WTC11 (cell line): ENCODE data around the gene RBM44. TPM values are rescaled to one million over a fixed set of nuclear protein-coding genes. Genes with fewer than 3 reads are reported as not detected.

ENCODE experiments used
- ATAC-seq: fragments of 200-7000 bp; cut with Tn5 transposase; 2 replicates; pipeline ENCODE4 v1.10.0; 2021; ENCODE audit warnings: mild to moderate bottlenecking, moderate library complexity
- CTCF ChIA-PET: fragments of 300-600 bp; sonication (Branson Sonifier 250); formaldehyde crosslinking; loops from one replicate; lab custom pipeline; 2021; ENCODE audit warnings: antibody characterized with exemption; lab: Charles Lee
- POLR2A ChIA-PET: fragments of 350-600 bp; sonication (Branson Sonifier 250); formaldehyde crosslinking; loops from one replicate; lab custom pipeline; 2021; ENCODE audit warnings: antibody characterized with exemption; lab: Charles Lee
- DNase-seq: peaks from one replicate; pipeline ENCODE4 v3.0.0; 2021; ENCODE audit warnings: low spot score
- H3K27ac Mint-ChIP-seq: 2 replicates; pipeline ENCODE4 v1.8.0; 2021; ENCODE audit warnings: mixed read lengths
- H3K27me3 Mint-ChIP-seq: 2 replicates; pipeline ENCODE4 v1.8.0; 2021; ENCODE audit warnings: low read depth, mild to moderate bottlenecking, moderate library complexity, mixed read lengths
- H3K36me3 Mint-ChIP-seq: 2 replicates; pipeline ENCODE4 v1.8.0; 2021; ENCODE audit warnings: mixed read lengths
- H3K4me1 Mint-ChIP-seq: 2 replicates; pipeline ENCODE4 v1.8.0; 2022; ENCODE audit warnings: mixed read lengths
- H3K4me3 Mint-ChIP-seq: 2 replicates; pipeline ENCODE4 v1.8.0; 2021; ENCODE audit warnings: mild to moderate bottlenecking, moderate library complexity, mixed read lengths
- H3K9me3 Mint-ChIP-seq: 2 replicates; pipeline ENCODE4 v1.8.0; 2021; ENCODE audit warnings: mixed read lengths
- CREB1 ChIP-seq: sonication (generic); formaldehyde crosslinking; IDR thresholded peaks from 2 replicates; pipeline ENCODE4 v1.8.0; 2023; ENCODE audit warnings: mild to moderate bottlenecking, missing genetic modification reagents
- ESRRA ChIP-seq: sonication (generic); formaldehyde crosslinking; IDR thresholded peaks from 2 replicates; pipeline ENCODE4 v1.8.1; 2022; ENCODE audit warnings: mild to moderate bottlenecking, missing genetic modification reagents, borderline replicate concordance
- ETV6 ChIP-seq: sonication (generic); formaldehyde crosslinking; IDR thresholded peaks from 2 replicates; pipeline ENCODE4 v1.8.1; 2022; ENCODE audit warnings: mild to moderate bottlenecking, missing genetic modification reagents
- FOXK1 ChIP-seq: sonication (generic); formaldehyde crosslinking; IDR thresholded peaks from 2 replicates; pipeline ENCODE4 v1.8.0; 2022; ENCODE audit warnings: mild to moderate bottlenecking, moderate library complexity, missing genetic modification reagents
- KAT7 ChIP-seq: sonication (generic); formaldehyde crosslinking; IDR thresholded peaks from 2 replicates; pipeline ENCODE4 v1.8.1; 2023; ENCODE audit warnings: missing genetic modification reagents, mild to moderate bottlenecking, borderline replicate concordance
- NFYB ChIP-seq: sonication (generic); formaldehyde crosslinking; conservative IDR thresholded peaks from 2 replicates; pipeline ENCODE4 v1.8.0; 2022; ENCODE audit warnings: low read depth, missing genetic modification reagents
- NR3C1 ChIP-seq: sonication (generic); formaldehyde crosslinking; conservative IDR thresholded peaks from 2 replicates; pipeline ENCODE4 v1.8.1; 2023; ENCODE audit warnings: low read depth, mild to moderate bottlenecking, missing genetic modification reagents
- OVOL2 ChIP-seq: fragments of 250-450 bp; sonication (Bioruptor Pico); IDR thresholded peaks from 2 replicates; pipeline ENCODE4 v1.9.0; 2021; ENCODE audit warnings: mild to moderate bottlenecking, borderline replicate concordance
- PRRX2 ChIP-seq: fragments of 250-450 bp; sonication (Bioruptor Pico); IDR thresholded peaks from 2 replicates; pipeline ENCODE4 v1.8.0; 2021; ENCODE audit warnings: mild to moderate bottlenecking
- RORB ChIP-seq: fragments of 250-450 bp; sonication (Bioruptor Pico); IDR thresholded peaks from 2 replicates; pipeline ENCODE4 v1.9.0; 2021; ENCODE audit warnings: mild to moderate bottlenecking
- TP53 ChIP-seq: sonication (generic); formaldehyde crosslinking; IDR thresholded peaks from 2 replicates; pipeline ENCODE4 v1.8.1; 2023; ENCODE audit warnings: mild to moderate bottlenecking, missing genetic modification reagents
- ZBTB21 ChIP-seq: sonication (generic); formaldehyde crosslinking; IDR thresholded peaks from 2 replicates; pipeline ENCODE4 v1.8.1; 2023; ENCODE audit warnings: mild to moderate bottlenecking, missing genetic modification reagents, borderline replicate concordance
- ZNF263 ChIP-seq: sonication (generic); formaldehyde crosslinking; IDR thresholded peaks from 2 replicates; pipeline ENCODE4 v1.8.1; 2022; ENCODE audit warnings: low read depth, mild to moderate bottlenecking, moderate library complexity, missing genetic modification reagents
- ZNF396 ChIP-seq: fragments of 250-450 bp; sonication (Bioruptor Pico); IDR thresholded peaks from 2 replicates; pipeline ENCODE4 v1.8.0; 2021; ENCODE audit warnings: mild to moderate bottlenecking, moderate library complexity, borderline replicate concordance
- total RNA-seq: library from RNA; stranded (reverse); gene quantifications from 3 replicates; pipeline ENCODE4 v1.2.3, GENCODE V29; 2021
- TF ChIP-seq, protein P1 (sequence below): sonication (generic); formaldehyde crosslinking; IDR thresholded peaks from 2 replicates; pipeline ENCODE4 v1.8.1; 2023; ENCODE audit warnings: mild to moderate bottlenecking, moderate library complexity, missing genetic modification reagents
- TF ChIP-seq, protein P2 (sequence below): sonication (generic); formaldehyde crosslinking; conservative IDR thresholded peaks from 2 replicates; pipeline ENCODE4 v1.8.1; 2022; ENCODE audit warnings: mild to moderate bottlenecking, missing genetic modification reagents
- TF ChIP-seq, protein P3 (sequence below): fragments of 250-450 bp; sonication (Bioruptor Pico); IDR thresholded peaks from 2 replicates; pipeline ENCODE4 v1.9.0; 2021; ENCODE audit warnings: moderate library complexity, mild to moderate bottlenecking, inconsistent platforms, borderline replicate concordance
- TF ChIP-seq, protein P4 (sequence below): fragments of 250-450 bp; sonication (Bioruptor Pico); IDR thresholded peaks from 2 replicates; pipeline ENCODE4 v2.1.2; 2022; ENCODE audit warnings: mild to moderate bottlenecking, moderate library complexity
- TF ChIP-seq, protein P5 (sequence below): sonication (generic); formaldehyde crosslinking; IDR thresholded peaks from 2 replicates; pipeline ENCODE4 v1.8.1; 2022; ENCODE audit warnings: low read depth, missing genetic modification reagents, borderline replicate concordance
- TF ChIP-seq, protein P6 (sequence below): sonication (generic); formaldehyde crosslinking; IDR thresholded peaks from 2 replicates; pipeline ENCODE4 v1.8.0; 2023; ENCODE audit warnings: missing genetic modification reagents, mild to moderate bottlenecking, borderline replicate concordance

Gene RBM44
- total RNA-seq, 1 experiment from 2014 or later: 1.3 TPM

DNA sequence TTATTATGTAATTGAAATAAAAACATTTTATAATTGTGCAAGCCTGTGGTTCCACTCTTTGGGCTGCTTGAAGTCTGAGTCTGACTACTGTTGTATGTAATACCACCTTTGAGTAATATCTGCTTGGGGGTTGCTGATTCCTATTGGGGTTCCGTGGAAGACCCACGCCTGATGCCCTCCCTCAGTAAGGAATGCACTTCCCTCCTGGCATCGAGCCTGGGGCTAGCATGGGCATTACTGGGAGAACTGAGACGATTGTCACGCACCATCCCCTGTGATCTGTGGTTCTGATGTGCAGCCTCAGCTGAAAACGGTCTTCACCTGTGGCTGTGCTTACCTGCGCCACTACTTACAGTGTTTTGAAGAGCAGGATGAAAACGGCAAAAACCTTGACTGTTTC, 32.7 kb upstream of the RBM44 start (continued):
- no peak for TF ChIP-seq OVOL2 (CRISPR knock-in tag)
- TF ChIP-seq, all 79 proteins: peak for 0

DNA sequence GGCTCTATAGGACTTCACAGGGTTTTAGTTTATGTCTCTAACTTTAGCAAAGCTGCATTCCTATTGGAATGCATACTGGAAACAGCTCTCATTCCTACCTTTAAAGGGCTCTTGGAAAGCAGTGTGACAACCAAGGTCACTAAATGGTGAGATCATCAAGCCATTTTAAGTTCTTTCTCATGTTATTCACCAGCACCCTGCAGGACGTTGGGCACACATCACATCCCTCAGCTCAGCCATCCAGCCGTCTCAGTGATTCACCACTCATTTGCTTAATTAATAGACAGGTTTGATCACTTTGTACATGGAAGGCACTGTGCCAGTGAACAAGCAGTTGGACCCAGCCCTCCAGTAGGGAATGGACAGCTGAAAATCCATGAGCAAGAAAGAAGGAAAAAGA, 32.2 kb upstream of the RBM44 start:
- ChIA-PET POLR2A (no interaction called here), CTCF (no interaction called here)
- no peak overlapping the region for H3K27ac Mint-ChIP-seq
- no peaks in the 10 kb centered on the region for H3K9me3 Mint-ChIP-seq
- TF ChIP-seq, protein P1, sequence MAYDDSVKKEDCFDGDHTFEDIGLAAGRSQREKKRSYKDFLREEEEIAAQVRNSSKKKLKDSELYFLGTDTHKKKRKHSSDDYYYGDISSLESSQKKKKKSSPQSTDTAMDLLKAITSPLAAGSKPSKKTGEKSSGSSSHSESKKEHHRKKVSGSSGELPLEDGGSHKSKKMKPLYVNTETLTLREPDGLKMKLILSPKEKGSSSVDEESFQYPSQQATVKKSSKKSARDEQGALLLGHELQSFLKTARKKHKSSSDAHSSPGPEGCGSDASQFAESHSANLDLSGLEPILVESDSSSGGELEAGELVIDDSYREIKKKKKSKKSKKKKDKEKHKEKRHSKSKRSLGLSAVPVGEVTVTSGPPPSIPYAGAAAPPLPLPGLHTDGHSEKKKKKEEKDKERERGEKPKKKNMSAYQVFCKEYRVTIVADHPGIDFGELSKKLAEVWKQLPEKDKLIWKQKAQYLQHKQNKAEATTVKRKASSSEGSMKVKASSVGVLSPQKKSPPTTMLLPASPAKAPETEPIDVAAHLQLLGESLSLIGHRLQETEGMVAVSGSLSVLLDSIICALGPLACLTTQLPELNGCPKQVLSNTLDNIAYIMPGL (CRISPR knock-in tag): no peak
- no peaks in the 10 kb centered on the region for H3K4me1 Mint-ChIP-seq
- ATAC-seq (peak; percentile 34; the same call in 1 of the 2 replicates), DNase-seq (no peak)
- no peaks in the 10 kb centered on the region for H3K27me3 Mint-ChIP-seq
- H3K36me3 Mint-ChIP-seq: peaks cover 30% of the 10 kb centered on the region
- no peak overlapping the region for H3K4me3 Mint-ChIP-seq

DNA sequence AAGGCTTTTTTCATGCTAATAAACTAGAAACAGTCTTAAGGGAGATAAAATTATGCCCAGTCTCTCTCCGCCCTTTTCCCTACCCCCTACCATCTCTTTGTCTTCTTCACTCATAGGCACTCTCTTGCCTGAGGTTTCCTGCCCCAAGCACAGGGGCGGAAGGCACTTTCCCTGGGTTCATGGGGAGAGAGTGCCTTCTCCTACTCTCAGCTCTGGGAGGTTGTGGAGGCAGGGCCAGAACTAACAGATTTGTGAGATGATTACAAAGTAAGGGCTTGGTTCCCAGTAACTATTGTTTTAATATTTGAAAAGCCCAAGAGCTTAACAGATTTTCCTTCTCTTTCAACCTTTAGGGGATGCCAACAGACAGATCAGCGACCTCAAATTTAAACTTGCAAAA, 26.1 kb upstream of the RBM44 start:
- Mint-ChIP-seq H3K27me3 (no peaks in the 10 kb centered on the region), H3K4me1 (peaks cover 6% of the 10 kb centered on the region; the same call in 1 of the 2 replicates), H3K27ac (peak overlapping the region; percentile 48), H3K36me3 (peaks cover 23% of the 10 kb centered on the region), H3K9me3 (peaks cover 6% of the 10 kb centered on the region), H3K4me3 (no peak overlapping the region)
- no peak for ATAC-seq
- CTCF ChIA-PET: interaction anchor here (1.5 kb wide), 1 partner anchor 201 kb away, joined by 3 read pairs; no protein-coding TSS in a partner anchor
- no peak for DNase-seq
- TF ChIP-seq, protein P2, sequence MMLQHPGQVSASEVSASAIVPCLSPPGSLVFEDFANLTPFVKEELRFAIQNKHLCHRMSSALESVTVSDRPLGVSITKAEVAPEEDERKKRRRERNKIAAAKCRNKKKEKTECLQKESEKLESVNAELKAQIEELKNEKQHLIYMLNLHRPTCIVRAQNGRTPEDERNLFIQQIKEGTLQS (CRISPR knock-in tag): no peak
- no peak for TF ChIP-seq NR3C1 (CRISPR knock-in tag)
- TF ChIP-seq ZNF263 (CRISPR knock-in tag): no peak
- TF ChIP-seq RORB: no peak
- TF ChIP-seq FOXK1: no peak
- TF ChIP-seq, protein P3, sequence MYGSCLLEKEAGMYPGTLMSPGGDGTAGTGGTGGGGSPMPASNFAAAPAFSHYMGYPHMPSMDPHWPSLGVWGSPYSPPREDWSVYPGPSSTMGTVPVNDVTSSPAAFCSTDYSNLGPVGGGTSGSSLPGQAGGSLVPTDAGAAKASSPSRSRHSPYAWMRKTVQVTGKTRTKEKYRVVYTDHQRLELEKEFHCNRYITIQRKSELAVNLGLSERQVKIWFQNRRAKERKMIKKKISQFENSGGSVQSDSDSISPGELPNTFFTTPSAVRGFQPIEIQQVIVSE: no peak
- TF ChIP-seq ZBTB21 (CRISPR knock-in tag): no peak
- TF ChIP-seq ETV6 (CRISPR knock-in tag): no peak
- TF ChIP-seq, protein P4, sequence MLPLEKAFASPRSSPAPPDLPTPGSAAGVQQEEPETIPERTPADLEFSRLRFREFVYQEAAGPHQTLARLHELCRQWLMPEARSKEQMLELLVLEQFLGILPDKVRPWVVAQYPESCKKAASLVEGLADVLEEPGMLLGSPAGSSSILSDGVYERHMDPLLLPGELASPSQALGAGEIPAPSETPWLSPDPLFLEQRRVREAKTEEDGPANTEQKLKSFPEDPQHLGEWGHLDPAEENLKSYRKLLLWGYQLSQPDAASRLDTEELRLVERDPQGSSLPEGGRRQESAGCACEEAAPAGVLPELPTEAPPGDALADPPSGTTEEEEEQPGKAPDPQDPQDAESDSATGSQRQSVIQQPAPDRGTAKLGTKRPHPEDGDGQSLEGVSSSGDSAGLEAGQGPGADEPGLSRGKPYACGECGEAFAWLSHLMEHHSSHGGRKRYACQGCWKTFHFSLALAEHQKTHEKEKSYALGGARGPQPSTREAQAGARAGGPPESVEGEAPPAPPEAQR (CRISPR knock-in tag): no peak
- no peak for TF ChIP-seq ZNF396 (CRISPR knock-in tag)
- POLR2A ChIA-PET: interaction anchor here (0.6 kb wide), 1 partner anchor 17 kb away, joined by 4 read pairs; no protein-coding TSS in a partner anchor

DNA sequence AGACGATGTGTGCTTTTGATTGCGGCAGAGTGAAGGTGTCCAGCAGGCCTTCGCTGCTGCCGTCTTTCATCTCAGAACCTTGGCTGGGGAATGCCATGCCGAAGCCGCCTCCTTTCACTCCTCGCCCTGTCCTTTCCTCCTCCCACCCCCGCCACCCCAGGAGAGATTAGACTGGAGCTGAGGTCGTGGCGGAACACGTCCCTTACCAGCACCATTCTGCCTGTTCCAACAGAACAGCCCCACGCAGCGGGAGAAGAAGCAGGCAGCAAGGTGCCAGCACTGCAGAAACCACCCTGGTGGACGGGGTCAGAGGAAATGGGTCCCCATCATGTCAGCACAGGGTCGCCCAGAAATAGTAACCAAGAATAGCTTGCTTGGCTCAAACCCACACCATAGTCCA, 24.8 kb upstream of the RBM44 start:
- Mint-ChIP-seq H3K27me3 (no peaks in the 10 kb centered on the region), H3K9me3 (peaks cover 10% of the 10 kb centered on the region), H3K36me3 (peaks cover 36% of the 10 kb centered on the region), H3K4me1 (peaks cover 6% of the 10 kb centered on the region; the same call in 1 of the 2 replicates), H3K27ac (no peak overlapping the region), H3K4me3 (no peak overlapping the region)
- CTCF ChIA-PET: interaction anchor here (0.8 to 2.5 kb wide), 5 partner anchors 43 to 261 kb away, joined by 3 to 15 read pairs (median 3); no protein-coding TSS in a partner anchor
- DNase-seq (no peak), ATAC-seq (no peak)
- POLR2A ChIA-PET: no interaction called here
- TF ChIP-seq CREB1 (CRISPR knock-in tag): no peak
- TF ChIP-seq TP53: no peak
- TF ChIP-seq, protein P3: no peak
- no peak for TF ChIP-seq KAT7 (CRISPR knock-in tag)
- no peak for TF ChIP-seq ESRRA (CRISPR knock-in tag)
- TF ChIP-seq, protein P5, sequence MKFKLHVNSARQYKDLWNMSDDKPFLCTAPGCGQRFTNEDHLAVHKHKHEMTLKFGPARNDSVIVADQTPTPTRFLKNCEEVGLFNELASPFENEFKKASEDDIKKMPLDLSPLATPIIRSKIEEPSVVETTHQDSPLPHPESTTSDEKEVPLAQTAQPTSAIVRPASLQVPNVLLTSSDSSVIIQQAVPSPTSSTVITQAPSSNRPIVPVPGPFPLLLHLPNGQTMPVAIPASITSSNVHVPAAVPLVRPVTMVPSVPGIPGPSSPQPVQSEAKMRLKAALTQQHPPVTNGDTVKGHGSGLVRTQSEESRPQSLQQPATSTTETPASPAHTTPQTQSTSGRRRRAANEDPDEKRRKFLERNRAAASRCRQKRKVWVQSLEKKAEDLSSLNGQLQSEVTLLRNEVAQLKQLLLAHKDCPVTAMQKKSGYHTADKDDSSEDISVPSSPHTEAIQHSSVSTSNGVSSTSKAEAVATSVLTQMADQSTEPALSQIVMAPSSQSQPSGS (CRISPR knock-in tag): no peak
- no peak for TF ChIP-seq NFYB (CRISPR knock-in tag)
- TF ChIP-seq, protein P6, sequence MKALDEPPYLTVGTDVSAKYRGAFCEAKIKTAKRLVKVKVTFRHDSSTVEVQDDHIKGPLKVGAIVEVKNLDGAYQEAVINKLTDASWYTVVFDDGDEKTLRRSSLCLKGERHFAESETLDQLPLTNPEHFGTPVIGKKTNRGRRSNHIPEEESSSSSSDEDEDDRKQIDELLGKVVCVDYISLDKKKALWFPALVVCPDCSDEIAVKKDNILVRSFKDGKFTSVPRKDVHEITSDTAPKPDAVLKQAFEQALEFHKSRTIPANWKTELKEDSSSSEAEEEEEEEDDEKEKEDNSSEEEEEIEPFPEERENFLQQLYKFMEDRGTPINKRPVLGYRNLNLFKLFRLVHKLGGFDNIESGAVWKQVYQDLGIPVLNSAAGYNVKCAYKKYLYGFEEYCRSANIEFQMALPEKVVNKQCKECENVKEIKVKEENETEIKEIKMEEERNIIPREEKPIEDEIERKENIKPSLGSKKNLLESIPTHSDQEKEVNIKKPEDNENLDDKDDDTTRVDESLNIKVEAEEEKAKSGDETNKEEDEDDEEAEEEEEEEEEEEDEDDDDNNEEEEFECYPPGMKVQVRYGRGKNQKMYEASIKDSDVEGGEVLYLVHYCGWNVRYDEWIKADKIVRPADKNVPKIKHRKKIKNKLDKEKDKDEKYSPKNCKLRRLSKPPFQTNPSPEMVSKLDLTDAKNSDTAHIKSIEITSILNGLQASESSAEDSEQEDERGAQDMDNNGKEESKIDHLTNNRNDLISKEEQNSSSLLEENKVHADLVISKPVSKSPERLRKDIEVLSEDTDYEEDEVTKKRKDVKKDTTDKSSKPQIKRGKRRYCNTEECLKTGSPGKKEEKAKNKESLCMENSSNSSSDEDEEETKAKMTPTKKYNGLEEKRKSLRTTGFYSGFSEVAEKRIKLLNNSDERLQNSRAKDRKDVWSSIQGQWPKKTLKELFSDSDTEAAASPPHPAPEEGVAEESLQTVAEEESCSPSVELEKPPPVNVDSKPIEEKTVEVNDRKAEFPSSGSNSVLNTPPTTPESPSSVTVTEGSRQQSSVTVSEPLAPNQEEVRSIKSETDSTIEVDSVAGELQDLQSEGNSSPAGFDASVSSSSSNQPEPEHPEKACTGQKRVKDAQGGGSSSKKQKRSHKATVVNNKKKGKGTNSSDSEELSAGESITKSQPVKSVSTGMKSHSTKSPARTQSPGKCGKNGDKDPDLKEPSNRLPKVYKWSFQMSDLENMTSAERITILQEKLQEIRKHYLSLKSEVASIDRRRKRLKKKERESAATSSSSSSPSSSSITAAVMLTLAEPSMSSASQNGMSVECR (CRISPR knock-in tag): no peak
- TF ChIP-seq PRRX2: no peak
